HG03442 (cell line): ENCODE data around the gene ULK1.
"Not testable (repeated sequence)": the region's sequence is repeated elsewhere in the genome, so short reads cannot be mapped to it uniquely, and the experiment has no call there.

Experiments used
- ATAC-seq: cut with Tn5 transposase; IDR thresholded peaks from one replicate; pipeline ENCODE4 v1.9.1; 2021; ENCODE audit warnings: mild to moderate bottlenecking, moderate library complexity; ENCODE audit not compliant: unreplicated experiment

ULK1 gene

GRCh38 chr12:131861261-131862083 is 33.0 kb upstream of the ULK1 start:
- ATAC-seq, result no peak

- ATAC-seq, result no peak
These were observed 32.4 kb upstream of the ULK1 start for GRCh38 chr12:131862084-131862441.

DNA sequence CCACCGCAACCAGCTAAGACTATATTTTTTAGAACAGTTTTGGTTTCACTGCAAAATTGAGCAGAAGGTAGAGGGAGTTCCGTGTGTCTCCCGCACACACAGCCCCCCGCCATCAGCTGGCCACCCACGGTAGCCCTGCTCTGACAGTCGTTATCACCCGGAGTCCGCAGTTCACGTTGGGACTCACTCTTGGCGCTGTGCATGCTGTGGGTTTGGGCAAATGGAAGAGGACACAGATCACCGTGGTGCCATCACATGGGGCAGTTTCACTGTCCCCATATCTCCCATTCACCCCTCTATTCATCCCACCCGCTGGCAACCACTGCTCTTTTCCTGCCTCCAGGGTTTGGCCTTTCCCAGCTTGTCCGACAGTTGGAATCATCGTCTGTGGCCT is 31.8 kb upstream of the ULK1 start:
- no peak for ATAC-seq

DNA sequence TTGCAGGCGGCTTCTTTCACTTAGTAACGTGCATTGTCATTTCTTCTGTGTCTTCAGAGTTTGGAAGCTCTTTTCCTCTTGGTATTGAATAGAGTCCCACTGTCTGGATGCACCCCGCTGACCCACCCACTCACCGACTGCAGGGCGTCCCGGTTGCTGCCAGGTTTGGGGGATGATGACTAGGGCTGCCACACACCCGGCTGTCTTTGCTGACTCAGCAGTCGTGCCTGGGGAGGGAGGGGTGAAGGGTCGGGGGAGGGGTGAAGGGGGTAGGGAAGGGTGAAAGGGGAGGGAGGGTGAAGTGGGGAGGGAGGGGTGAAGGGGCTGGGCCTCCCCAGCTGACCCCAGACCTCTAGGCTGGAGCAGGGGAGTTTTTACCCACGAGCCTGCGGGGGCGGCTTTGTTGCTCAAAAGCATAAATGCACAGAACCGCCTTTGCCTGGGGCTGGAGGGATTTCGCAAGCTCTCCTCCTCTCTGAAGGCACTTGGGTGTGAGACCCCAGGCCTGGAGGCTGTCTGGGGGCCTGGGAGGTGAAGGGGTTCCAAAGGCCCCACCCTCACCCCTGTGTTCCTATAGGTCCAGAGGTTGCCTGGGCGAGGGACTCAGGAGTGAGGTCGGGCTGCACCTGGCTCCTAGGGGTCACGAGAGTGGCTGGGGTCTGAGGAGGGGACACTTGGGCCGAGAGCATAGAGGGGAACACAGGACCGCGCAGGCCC is 31.3 kb upstream of the ULK1 start:
- no peak for ATAC-seq

DNA sequence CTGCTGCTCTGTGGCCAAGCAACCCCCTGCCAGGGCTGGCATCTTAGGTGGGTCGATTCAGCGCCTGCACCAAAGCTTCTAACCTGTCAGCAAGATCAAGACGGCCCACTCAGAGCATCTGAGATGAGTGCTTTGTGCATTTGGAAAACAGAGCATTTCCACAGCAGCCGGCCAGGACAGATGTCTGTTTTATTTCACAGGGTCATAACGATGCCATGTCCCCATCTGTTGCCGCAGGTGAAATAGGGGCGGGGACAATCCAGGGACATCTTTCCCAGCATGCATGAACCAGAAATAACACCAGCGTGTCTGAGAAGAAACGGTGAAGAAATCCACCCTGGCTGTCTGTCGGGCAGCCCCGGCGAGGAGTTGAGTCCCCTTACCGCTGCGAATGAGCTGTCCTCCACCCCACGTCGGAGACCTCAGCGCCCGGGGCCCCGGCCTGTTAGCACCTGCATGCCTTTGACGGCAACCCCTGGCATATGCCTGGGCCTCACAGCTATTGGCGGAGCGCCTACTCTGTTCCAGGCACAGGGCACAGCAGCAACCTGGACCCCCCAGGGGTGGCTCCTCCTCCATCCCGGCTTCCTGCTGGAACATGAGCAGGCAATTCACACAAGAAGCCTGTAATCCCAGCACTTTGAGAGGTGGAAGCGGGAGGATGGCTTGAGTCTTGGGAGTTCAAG is 30.6 kb upstream of the ULK1 start:
- ATAC-seq, result no peak

GRCh38 chr12:131864469-131864868 is 30.0 kb upstream of the ULK1 start:
- ATAC-seq, result no peak

GRCh38 chr12:131865180-131865875 is 29.1 kb upstream of the ULK1 start:
- ATAC-seq, result no peak

- ATAC-seq, result no peak
These were observed 27.0 kb upstream of the ULK1 start for GRCh38 chr12:131867471-131867870.

- ATAC-seq, result no peak
These were observed 26.3 kb upstream of the ULK1 start for GRCh38 chr12:131867891-131868675.

DNA sequence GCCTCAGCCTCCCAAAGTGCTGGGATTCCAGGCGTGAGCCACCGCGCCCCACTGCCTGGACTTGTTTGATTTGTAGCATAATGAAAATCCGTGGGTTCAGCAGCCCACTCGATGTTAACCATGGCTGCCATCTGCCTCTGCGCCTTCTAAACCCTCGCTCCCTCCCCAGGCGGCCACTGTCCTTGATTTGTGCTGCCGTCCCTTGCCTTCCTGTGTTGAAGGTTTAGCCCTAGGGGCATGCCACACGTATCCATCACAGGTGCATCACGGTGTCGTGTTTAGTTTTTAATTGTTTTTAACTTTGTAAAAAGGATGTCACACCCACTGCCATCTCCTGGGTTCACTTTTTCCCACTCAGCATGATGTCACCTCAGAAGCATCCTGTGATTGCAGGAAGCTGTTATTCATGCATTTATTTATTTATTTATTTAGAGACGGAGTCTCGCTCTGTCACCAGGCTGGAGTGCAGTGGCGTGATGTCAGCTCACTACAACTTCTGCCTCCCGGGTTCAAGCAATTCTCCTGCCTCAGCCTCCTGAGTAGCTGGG is 24.5 kb upstream of the ULK1 start:
- no peak for ATAC-seq

DNA sequence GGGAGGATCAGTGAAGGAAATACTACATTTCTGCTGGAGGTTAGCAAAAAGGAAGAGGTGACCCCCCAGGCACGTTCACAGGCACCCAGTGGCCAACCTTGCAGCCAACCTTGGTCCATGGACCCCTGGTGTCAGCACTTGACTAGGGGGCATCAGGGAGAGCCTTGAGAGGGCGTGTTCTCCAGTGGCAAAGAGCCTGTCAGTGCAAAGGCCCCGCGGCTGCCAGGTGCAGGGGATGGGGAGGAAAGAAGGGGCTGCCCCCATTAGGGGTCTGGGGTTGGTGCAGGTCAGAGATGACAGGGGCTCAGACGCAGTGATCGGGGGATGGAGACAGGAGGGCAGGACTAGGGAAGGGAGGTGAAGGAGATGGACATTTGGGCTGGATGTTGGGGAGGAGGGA is 22.7 kb upstream of the ULK1 start:
- no peak for ATAC-seq

GRCh38 chr12:131872154-131873051 is 22.0 kb upstream of the ULK1 start:
- ATAC-seq, result no peak

DNA sequence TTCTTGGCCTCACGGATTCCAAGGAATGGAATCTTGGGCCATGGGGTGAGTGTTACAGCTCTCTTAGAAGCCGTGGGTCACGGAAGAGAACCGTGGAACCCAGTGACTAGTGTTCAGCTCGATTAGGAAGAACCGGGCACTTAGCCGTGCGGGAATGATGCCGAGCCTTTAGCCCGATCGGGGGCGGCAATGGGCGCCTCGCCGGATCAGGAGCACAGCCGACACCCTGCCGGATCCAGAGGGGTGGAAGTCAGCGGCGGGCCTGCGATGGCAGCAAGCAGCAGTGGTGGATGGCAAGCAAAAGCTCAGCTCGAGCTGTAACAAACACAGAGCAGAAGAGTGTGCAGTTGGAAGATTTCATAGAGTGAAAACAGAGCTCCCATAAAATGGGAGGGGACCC is 21.1 kb upstream of the ULK1 start:
- no peak for ATAC-seq

DNA sequence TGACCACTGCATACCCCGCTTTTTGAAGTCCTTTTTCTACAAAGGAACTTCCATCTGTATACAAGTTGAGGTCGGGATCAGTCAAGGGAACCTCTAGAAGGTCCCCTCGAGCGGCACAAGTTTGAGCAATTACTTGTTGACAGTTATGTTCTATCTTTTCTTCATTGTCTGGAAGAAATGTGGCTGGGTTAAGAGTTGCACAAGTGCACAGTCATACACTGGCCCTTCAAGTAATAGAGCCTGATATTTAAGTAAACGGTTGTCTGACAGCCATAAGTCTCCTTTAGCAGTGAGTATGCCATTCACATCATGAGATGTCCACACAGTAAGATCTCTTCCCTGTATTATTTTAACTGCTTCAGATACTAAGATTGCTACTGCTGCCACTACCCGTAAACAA is 19.4 kb upstream of the ULK1 start:
- not testable (repeated sequence) for ATAC-seq

DNA sequence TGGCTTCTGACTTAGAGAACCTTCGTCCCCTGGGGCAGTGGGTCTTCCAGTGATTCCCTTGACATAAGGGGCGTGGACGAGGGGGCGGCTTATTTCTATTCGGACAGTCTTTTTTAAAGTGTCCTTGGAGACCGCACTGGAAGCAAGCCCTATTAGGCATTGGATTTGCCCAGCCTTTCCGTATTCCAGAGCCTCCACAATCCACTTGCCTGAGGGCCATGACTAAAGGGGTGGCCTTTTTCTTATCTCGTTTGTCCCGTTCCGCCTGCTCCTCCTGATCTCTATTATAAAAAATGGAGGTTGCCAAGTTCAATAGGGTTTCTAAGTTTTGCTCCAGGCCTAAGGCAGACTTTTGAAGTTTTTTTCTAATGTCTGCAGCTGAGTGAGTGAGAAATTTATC is 17.2 kb upstream of the ULK1 start:
- ATAC-seq, result not testable (repeated sequence)

- not testable (repeated sequence) for ATAC-seq
These were observed 16.0 kb upstream of the ULK1 start for GRCh38 chr12:131878436-131878835.

DNA sequence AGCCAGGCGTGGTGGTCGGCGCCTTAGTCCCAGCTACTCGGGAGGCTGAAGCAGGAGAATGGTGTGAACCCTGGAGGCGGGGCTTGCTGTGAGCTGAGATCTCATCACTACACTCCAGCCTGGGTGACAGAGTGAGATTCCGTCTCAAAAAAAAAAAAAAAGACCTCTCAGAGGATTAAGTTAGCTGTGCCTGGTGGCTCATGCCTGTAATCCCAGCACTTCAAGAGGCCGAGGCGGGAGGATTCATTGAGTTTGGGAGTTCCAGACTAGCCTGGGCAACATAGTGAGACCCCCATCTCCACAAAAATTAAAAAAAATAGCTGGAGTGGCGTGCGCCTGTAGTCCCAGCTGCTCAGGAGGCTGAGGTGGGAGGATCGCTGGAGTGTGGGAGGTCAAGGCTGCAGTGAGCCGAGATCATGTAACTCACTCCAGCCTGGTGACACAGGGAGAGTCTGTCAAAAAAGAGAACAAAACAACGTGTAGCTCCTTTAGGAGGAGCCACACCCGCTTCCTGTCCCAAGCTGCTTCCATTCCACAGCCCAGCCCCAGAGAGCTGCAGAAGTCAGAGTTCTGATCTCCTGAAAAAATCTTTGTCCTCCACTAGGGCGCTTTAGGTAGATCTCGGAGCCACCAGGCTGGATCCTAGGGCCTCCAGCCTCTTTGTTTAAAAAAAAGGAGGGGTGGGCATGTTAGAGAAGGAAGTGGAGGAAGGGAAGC is 11.5 kb upstream of the ULK1 start:
- ATAC-seq, result no peak

DNA sequence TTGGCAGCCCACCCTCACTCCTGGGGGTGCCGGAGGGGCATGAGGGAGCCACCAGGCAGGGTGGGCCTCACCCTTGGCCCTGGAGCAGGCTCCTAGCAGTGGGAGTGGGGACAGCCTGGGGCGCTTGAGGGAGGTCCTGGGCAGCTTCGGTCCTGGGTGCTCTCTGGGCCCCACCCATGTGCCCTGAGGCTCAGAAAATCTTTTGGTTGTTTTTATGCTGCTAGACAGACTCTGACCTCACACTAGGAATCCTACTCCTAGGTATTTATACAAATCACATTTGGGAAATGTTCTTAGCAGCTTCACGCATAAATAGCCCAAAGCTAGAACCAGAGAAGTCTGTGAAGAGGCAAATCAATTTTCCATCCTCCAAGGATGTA is 10.9 kb upstream of the ULK1 start:
- ATAC-seq, result no peak

- not testable (repeated sequence) for ATAC-seq
These were observed 9.3 kb upstream of the ULK1 start for GRCh38 chr12:131885076-131885475.
